Tibial artery (tissue), 4 donors: Measurements from ENCODE around the gene S100A6.

Experiments used
- DNase-seq, 2 donors: peaks; one replicate each; pipeline ENCODE4 v3.0.0-alpha.2; 2019
- H3K27ac ChIP-seq, 2 donors: fragments of 200-600 bp; sonication (generic) in 1 of 2; 1 replicate in 1 of 2; 2 replicates in 1 of 2; pipeline ENCODE4 v1.5.1; 2018 to 2019; ENCODE audit warnings: mild to moderate bottlenecking in 1 of 2
- H3K27me3 ChIP-seq, 2 donors: fragments of 200-600 bp; sonication (generic) in 1 of 2; one replicate each; pipeline versions ENCODE4 v1.5.1 to v1.6.0; 2016 to 2019
- H3K36me3 ChIP-seq, 3 donors: fragments of 200-600 bp; sonication (generic) in 2 of 3; one replicate each; pipeline ENCODE4 v1.5.1; 2016 to 2019; ENCODE audit warnings: mild to moderate bottlenecking in 2 of 3
- H3K4me1 ChIP-seq, 4 donors: fragments of 200-600 bp; sonication (generic) in 2 of 4; 1 replicate in 3 of 4; 2 replicates in 1 of 4; pipeline ENCODE4 v1.5.1; 2016 to 2019
- H3K4me3 ChIP-seq, 2 donors: fragments of 200-600 bp; sonication (generic) in 1 of 2; 1 replicate in 1 of 2; 2 replicates in 1 of 2; pipeline ENCODE4 v1.5.1; 2018 to 2019; ENCODE audit warnings: mild to moderate bottlenecking in 2 of 2
- H3K9me3 ChIP-seq, 3 donors: fragments of 200-600 bp; sonication (generic) in 1 of 3; one replicate each; pipeline ENCODE4 v1.5.1; 2016 to 2019
- CTCF ChIP-seq, 2 experiments: fragments of 200-600 bp in 1 of 2; fragments of 450-650 bp in 1 of 2; IDR thresholded peaks; one replicate each; pipeline ENCODE4 v1.5.1; 2017 to 2019; ENCODE audit warnings: antibody characterized with exemption in 2 of 2, mild to moderate bottlenecking in 1 of 2, moderate library complexity in 1 of 2
- intact Hi-C: fragments of 100-400 bp; cut with DNase I; formaldehyde crosslinking; loops from one replicate; pipeline ENCODE4 v1.15.0; 2023; ENCODE audit warnings: low total_unique reads

The S100A6 gene

GRCh38 chr1:153534925-153535241 lies 908 bp downstream of the S100A6 start:
- Histone ChIP-seq H3K4me1 (peaks cover 0 to 54% (median 34%) of the 10 kb centered on the region in 4 donors), H3K27ac (peak overlapping the region; percentile 93 to 99), H3K27me3 (no peaks in the 10 kb centered on the region), H3K4me3 (peak overlapping the region; percentile 72 to 94), H3K36me3 (peaks cover 0 to 9% (median 9%) of the 10 kb centered on the region in 3 donors), H3K9me3 (no peaks in the 10 kb centered on the region)
- no peak for TF ChIP-seq CTCF (IDR thresholded peaks at IDR 0.05)
- no peak for DNase-seq
- intact Hi-C loops, result no loop called here

GRCh38 chr1:153534226-153534924 lies 1.4 kb downstream of the S100A6 start:
- Histone ChIP-seq H3K36me3 (peaks cover 0 to 9% (median 9%) of the 10 kb centered on the region in 3 donors), H3K4me3 (peak overlapping the region; percentile 72 to 94), H3K4me1 (peaks cover 0 to 54% (median 34%) of the 10 kb centered on the region in 4 donors), H3K27ac (peak overlapping the region; percentile 93 to 99), H3K9me3 (no peaks in the 10 kb centered on the region), H3K27me3 (no peaks in the 10 kb centered on the region)
- intact Hi-C loops, result no loop called here
- TF ChIP-seq CTCF (IDR thresholded peaks at IDR 0.05), result no peak
- DNase-seq, result peak; percentile 67 to 70

DNA sequence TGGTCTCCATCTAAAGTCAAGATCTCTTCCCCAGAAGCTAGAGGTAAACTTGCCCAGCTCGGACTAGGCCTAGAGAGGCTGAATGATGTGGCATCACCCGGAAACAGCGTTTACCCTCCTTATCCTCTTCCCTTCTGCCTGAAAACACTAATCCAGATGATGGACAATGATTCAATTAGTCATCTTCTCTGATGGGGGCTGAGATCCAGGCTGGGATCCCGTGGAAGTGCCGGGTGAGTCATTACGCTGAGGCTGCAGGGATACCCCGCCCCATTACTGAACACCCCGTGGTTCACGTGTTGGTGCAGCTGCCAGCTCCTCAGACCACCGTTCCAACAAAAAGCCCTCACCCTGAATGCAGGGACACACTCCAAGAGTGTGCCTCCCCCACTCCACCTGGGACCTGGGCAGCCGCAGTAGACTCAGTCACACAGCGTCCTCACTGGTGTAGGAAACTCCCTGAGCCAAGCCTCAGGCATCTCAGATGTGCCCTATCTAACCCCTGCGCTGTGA lies 2.0 kb downstream of the S100A6 start:
- no peak for TF ChIP-seq CTCF (IDR thresholded peaks at IDR 0.05)
- Histone ChIP-seq H3K27ac (peak overlapping the region; percentile 93 to 99), H3K36me3 (peaks cover 0 to 9% (median 9%) of the 10 kb centered on the region in 3 donors), H3K27me3 (no peaks in the 10 kb centered on the region), H3K4me1 (peaks cover 0 to 54% (median 34%) of the 10 kb centered on the region in 4 donors), H3K9me3 (no peaks in the 10 kb centered on the region), H3K4me3 (peak overlapping the region; percentile 72 to 94)
- peak; percentile 84 to 88 for DNase-seq
- intact Hi-C loops, result loop anchor here (1.0 kb wide), 1 partner anchor 34 kb away; no protein-coding TSS in a partner anchor

DNA sequence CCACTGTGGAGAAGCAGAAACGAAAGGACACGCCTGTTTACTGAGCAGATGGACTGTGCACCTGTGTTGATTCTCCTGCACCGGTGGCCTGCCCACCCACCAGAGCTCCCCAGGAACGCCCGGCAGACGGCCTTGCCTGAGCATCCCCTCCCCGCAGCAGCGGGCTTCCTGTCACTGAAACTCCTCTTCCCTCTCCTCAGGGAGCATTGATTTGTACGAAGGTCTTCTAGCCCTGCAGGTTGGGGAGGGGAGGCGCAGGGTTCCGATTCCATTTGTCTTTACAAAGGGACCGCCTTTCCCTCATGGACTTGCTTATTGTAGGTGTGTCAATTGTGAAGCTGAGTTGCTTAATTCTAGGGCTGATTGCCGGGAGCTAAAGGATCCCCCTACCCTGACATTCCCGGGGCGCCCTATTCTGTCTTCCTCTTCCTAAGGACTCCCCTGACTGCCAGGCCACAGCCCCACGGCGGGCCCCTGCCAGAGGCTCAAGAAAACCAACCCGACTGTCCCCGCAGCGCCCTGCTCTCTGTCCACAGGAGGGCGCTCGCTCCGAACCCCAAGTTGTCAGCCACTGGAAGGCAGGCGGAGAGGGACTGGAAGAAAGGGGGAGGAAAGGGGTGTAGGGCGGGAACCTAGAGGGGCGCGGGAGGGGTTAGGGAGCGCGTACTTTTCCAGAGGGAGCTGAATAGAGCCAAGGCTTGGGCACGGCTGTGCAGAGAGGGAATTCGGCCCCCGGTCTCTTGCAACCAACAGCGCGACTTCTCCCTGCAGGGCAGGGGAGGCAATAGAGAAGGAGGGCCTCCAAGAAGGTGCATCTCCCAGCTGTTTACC lies 2.8 kb downstream of the S100A6 start:
- intact Hi-C loops, result loop anchor here (1.0 kb wide), 1 partner anchor 34 kb away; no protein-coding TSS in a partner anchor
- Histone ChIP-seq H3K9me3 (no peaks in the 10 kb centered on the region), H3K36me3 (peaks cover 0 to 12% (median 9%) of the 10 kb centered on the region in 3 donors), H3K27me3 (no peaks in the 10 kb centered on the region), H3K27ac (peak overlapping the region; percentile 93 to 99), H3K4me1 (peaks cover 0 to 54% (median 34%) of the 10 kb centered on the region in 4 donors), H3K4me3 (peak overlapping the region; percentile 72 to 94)
- TF ChIP-seq CTCF (IDR thresholded peaks at IDR 0.05), result peak; percentile 88 to 96
- peak; percentile 92 to 95 for DNase-seq

- TF ChIP-seq CTCF (IDR thresholded peaks at IDR 0.05), result no peak
- Histone ChIP-seq H3K27ac (peak overlapping the region; percentile 93 to 99), H3K4me1 (peaks cover 0 to 56% (median 34%) of the 10 kb centered on the region in 4 donors), H3K27me3 (no peaks in the 10 kb centered on the region), H3K9me3 (no peaks in the 10 kb centered on the region), H3K4me3 (no peak overlapping the region), H3K36me3 (peaks cover 0 to 15% (median 9%) of the 10 kb centered on the region in 3 donors)
- no peak for DNase-seq
- intact Hi-C loops, result no loop called here
Measured at GRCh38 chr1:153532181-153532580, 3.6 kb downstream of the S100A6 start.
